SH-SY5Y (cell line): ENCODE data around the gene MRPS18B.

Source experiments
- GATA2 ChIP-seq: IDR thresholded peaks from 2 replicates; pipeline ENCODE4 v1.6.1; 2011; ENCODE audit warnings: mild to moderate bottlenecking, low read depth, low read length
- GATA3 ChIP-seq: IDR thresholded peaks from 2 replicates; pipeline ENCODE4 v1.6.1; 2011; ENCODE audit warnings: low read depth, mild to moderate bottlenecking, low read length, moderate library complexity

DNA sequence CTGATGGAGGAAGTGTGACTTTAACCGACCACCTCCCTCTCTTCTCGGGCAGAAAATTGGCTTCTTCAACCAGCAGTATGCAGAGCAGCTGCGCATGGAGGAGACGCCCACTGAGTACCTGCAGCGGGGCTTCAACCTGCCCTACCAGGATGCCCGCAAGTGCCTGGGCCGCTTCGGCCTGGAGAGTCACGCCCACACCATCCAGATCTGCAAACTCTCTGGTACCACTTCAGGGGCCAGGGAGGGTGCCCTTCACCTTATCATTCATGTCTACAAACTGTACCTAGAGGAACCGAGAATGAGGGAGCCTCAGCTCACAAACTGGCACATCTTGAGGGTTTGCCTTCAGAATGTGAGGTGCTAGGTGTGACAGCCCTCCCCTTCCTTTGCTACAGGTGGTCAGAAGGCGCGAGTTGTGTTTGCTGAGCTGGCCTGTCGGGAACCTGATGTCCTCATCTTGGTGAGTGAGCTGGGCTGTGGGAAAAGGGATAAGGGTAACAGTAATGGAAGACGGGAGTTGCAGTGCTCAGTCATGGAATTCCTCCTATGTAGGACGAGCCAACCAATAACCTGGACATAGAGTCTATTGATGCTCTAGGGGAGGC lies 27.8 kb upstream of the MRPS18B start:
- TF ChIP-seq GATA2 (no peak), GATA3 (no peak)
